Neural progenitor cell (in vitro differentiated cells): ENCODE measurements around the gene SMTNL2.

Experiments
- CTCF ChIP-seq: fragments of 200-600 bp; sonication (generic); IDR thresholded peaks from 2 replicates; pipeline ENCODE4 v1.5.1; 2017; ENCODE audit warnings: antibody characterized with exemption, mild to moderate bottlenecking
- EZH2 ChIP-seq: fragments of 200-600 bp; sonication (generic); IDR thresholded peaks from 2 replicates; pipeline ENCODE4 v1.6.1; 2017; ENCODE audit warnings: antibody characterized with exemption, mild to moderate bottlenecking, moderate library complexity

- no peak for TF ChIP-seq CTCF
- no peak for TF ChIP-seq EZH2
Measured at GRCh38 chr17:4585638-4585994, 1.3 kb downstream of the SMTNL2 start.
